ENCODE measurements around the gene U2AF1L4.

U2AF1L4 gene

GRCh38 chr19:35756377-35757230 lies 11.4 kb upstream of the U2AF1L4 start, which contains the start of gene HSPB6:
TSS of gene HSPB6 (minus strand) at chr19:35757029. CDS start at chr19:35757008, 21 bp downstream.
- DNase-seq = no peak

GRCh38 chr19:35755550-35756376 lies 10.5 kb upstream of the U2AF1L4 start:
- DNase-seq = no peak

- no peak for DNase-seq
Observed at GRCh38 chr19:35755131-35755549, 9.9 kb upstream of the U2AF1L4 start.

GRCh38 chr19:35754370-35755130 lies 9.3 kb upstream of the U2AF1L4 start:
- DNase-seq = no peak

- no peak for DNase-seq
Observed at GRCh38 chr19:35753634-35754369, 8.6 kb upstream of the U2AF1L4 start.

- DNase-seq = no peak
Observed at GRCh38 chr19:35752746-35753350, 7.6 kb upstream of the U2AF1L4 start.

GRCh38 chr19:35751839-35752745 lies 6.9 kb upstream of the U2AF1L4 start:
- DNase-seq = no peak

- no peak for DNase-seq
Observed at GRCh38 chr19:35750167-35750566, 4.9 kb upstream of the U2AF1L4 start.

GRCh38 chr19:35748106-35749020 lies 3.1 kb upstream of the U2AF1L4 start, which contains the start of gene LIN37:
TSS of gene LIN37 (plus strand) at chr19:35748576. CDS start at chr19:35748725, 149 bp downstream.
- DNase-seq = peak; percentile 99 to 100

GRCh38 chr19:35746531-35746930 lies 1.3 kb upstream of the U2AF1L4 start:
- DNase-seq = no peak

- DNase-seq = no peak
Observed at GRCh38 chr19:35746087-35746462, 857 bp upstream of the U2AF1L4 start.

GRCh38 chr19:35744430-35745327 lies 539 bp downstream of the U2AF1L4 start:
- peak; percentile 91 to 97 for DNase-seq

- DNase-seq = no peak
Observed at GRCh38 chr19:35743640-35744429, 1.4 kb downstream of the U2AF1L4 start.

- no peak for DNase-seq
Observed at GRCh38 chr19:35742121-35742724, 3.0 kb downstream of the U2AF1L4 start, which contains the start of gene IGFLR1. TSS of gene IGFLR1 (minus strand) at chr19:35742452. CDS start at chr19:35741180, 1,272 bp downstream.

GRCh38 chr19:35741203-35741515 lies 4.1 kb downstream of the U2AF1L4 start:
- no peak for DNase-seq

GRCh38 chr19:35740423-35741202 lies 4.6 kb downstream of the U2AF1L4 start:
- DNase-seq = peak; percentile 96 to 98
